HEK293T (cell line): ENCODE measurements around the gene TMEM131L.

Experiments
- ARNT ChIP-seq: fragments of 450-650 bp; IDR thresholded peaks from 2 replicates; pipeline ENCODE4 v1.6.1; 2017; ENCODE audit warnings: mild to moderate bottlenecking
- BHLHE40 ChIP-seq: fragments of 450-650 bp; IDR thresholded peaks from 2 replicates; pipeline ENCODE4 v1.6.1; 2016; ENCODE audit warnings: mild to moderate bottlenecking, moderate library complexity, borderline replicate concordance
- HDGF ChIP-seq: fragments of 450-650 bp; IDR thresholded peaks from 2 replicates; pipeline ENCODE4 v1.6.1; 2017; ENCODE audit warnings: antibody characterized with exemption, borderline replicate concordance
- L3MBTL2 ChIP-seq: fragments of 450-650 bp; conservative IDR thresholded peaks from 2 replicates; pipeline ENCODE4 v1.6.1; 2016; ENCODE audit warnings: mild to moderate bottlenecking
- LEF1 ChIP-seq: fragments of 450-650 bp; IDR thresholded peaks from 2 replicates; pipeline ENCODE4 v1.6.1; 2017; ENCODE audit warnings: mild to moderate bottlenecking, borderline replicate concordance
- NFRKB ChIP-seq: fragments of 450-650 bp; IDR thresholded peaks from 2 replicates; pipeline ENCODE4 v1.6.1; 2016; ENCODE audit warnings: mild to moderate bottlenecking, moderate library complexity
- SP1 ChIP-seq: fragments of 450-650 bp; IDR thresholded peaks from 2 replicates; pipeline ENCODE4 v1.6.1; 2017
- TF ChIP-seq, protein P1 (sequence below): fragments of 450-650 bp; IDR thresholded peaks from 2 replicates; pipeline ENCODE4 v1.6.1; 2016

DNA sequence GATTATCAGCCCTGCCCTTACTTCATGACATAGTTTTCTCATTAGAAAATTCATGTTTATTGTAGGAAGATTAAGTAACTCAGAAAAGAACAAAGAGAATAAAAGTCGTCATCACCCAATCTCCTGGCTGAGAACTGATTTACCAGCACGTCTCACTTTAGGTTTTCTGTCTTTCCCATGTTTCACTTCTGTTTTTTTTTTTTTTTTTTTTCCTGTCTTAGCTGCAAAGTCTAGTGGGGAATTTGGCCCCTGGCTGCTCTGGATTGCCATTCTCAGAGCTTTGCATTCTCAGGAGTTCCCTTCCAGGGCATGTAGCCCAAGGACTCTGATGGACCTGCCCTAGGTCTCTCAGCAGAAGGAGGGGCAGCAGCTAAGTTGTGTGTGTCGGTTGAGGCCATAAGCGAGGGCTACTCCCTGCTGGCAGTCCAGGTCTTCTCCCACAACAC is 57.8 kb downstream of the TMEM131L start:
- TF ChIP-seq NFRKB (no peak), L3MBTL2 (no peak), BHLHE40 (no peak), SP1 (no peak), LEF1 (no peak), HDGF (no peak), ARNT (no peak)
- TF ChIP-seq, protein P1, sequence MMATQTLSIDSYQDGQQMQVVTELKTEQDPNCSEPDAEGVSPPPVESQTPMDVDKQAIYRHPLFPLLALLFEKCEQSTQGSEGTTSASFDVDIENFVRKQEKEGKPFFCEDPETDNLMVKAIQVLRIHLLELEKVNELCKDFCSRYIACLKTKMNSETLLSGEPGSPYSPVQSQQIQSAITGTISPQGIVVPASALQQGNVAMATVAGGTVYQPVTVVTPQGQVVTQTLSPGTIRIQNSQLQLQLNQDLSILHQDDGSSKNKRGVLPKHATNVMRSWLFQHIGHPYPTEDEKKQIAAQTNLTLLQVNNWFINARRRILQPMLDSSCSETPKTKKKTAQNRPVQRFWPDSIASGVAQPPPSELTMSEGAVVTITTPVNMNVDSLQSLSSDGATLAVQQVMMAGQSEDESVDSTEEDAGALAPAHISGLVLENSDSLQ = no peak
